Common myeloid progenitor, CD34-positive (primary cell): ENCODE data around the gene CDON.

Experiments used
- CTCF ChIA-PET: fragments of 350-600 bp; sonication (Branson Sonifier 250); formaldehyde crosslinking; loops from one replicate; lab custom pipeline; 2021; ENCODE audit warnings: antibody characterized with exemption; lab: Charles Lee
- POLR2A ChIA-PET: fragments of 350-600 bp; sonication (Branson Sonifier 250); formaldehyde crosslinking; loops from one replicate; lab custom pipeline; 2021; ENCODE audit warnings: antibody characterized with exemption; lab: Charles Lee
- DNase-seq, 3 donors: peaks; one replicate each; pipeline versions ENCODE4 v3.0.0 to v3.0.0-alpha.2; 2013
- H3K27ac ChIP-seq, 2 experiments: 1 replicate in 1 of 2; 2 replicates in 1 of 2; pipeline ENCODE4 v1.7.0; 2013; ENCODE audit warnings: inconsistent platforms in 2 of 2, low read length in 2 of 2, mild to moderate bottlenecking in 2 of 2, low read depth in 1 of 2, moderate library complexity in 1 of 2; ENCODE audit not compliant: severe bottlenecking in 2 of 2, insufficient read depth in 1 of 2, poor library complexity in 1 of 2
- H3K27me3 ChIP-seq, 5 experiments: replicated peaks in 2 of 5; 1 replicate in 3 of 5; 2 replicates in 2 of 5; pipeline versions ENCODE4 v1.6.1 to v1.7.0; 2013; ENCODE audit warnings: low read length in 4 of 5, mild to moderate bottlenecking in 2 of 5, moderate library complexity in 2 of 5, inconsistent platforms in 1 of 5; ENCODE audit not compliant: insufficient read depth in 5 of 5, control insufficient read depth in 4 of 5
- H3K36me3 ChIP-seq, 4 experiments: 1 replicate in 2 of 4; 2 replicates in 2 of 4; pipeline versions ENCODE4 v1.6.1 to v1.7.0; 2013; ENCODE audit warnings: low read length in 3 of 4, control low read depth in 1 of 4, mild to moderate bottlenecking in 1 of 4; ENCODE audit not compliant: control insufficient read depth in 4 of 4, insufficient read depth in 4 of 4
- H3K4me1 ChIP-seq, 4 experiments: 1 replicate in 3 of 4; 2 replicates in 1 of 4; pipeline versions ENCODE4 v1.6.1 to v1.7.1; 2013; ENCODE audit warnings: low read length in 3 of 4, mild to moderate bottlenecking in 3 of 4, control low read depth in 1 of 4, inconsistent platforms in 1 of 4, moderate library complexity in 1 of 4; ENCODE audit not compliant: control insufficient read depth in 4 of 4, insufficient read depth in 4 of 4; ENCODE audit errors: control extremely low read depth in 1 of 4
- H3K4me3 ChIP-seq, 7 experiments: 1 replicate in 4 of 7; 2 replicates in 3 of 7; pipeline versions ENCODE4 v1.5.1 to v1.7.0; 2013; ENCODE audit warnings: mild to moderate bottlenecking in 7 of 7, low read length in 6 of 7, moderate library complexity in 6 of 7, inconsistent platforms in 2 of 7, low read depth in 2 of 7, control low read depth in 1 of 7; ENCODE audit not compliant: insufficient read depth in 4 of 7, control insufficient read depth in 1 of 7; ENCODE audit errors: extremely low read depth in 1 of 7
- H3K9me3 ChIP-seq, 5 experiments: 1 replicate in 4 of 5; 2 replicates in 1 of 5; pipeline versions ENCODE4 v1.6.1 to v1.7.1; 2013; ENCODE audit warnings: low read length in 4 of 5, mild to moderate bottlenecking in 2 of 5, inconsistent platforms in 1 of 5, low read depth in 1 of 5, moderate library complexity in 1 of 5; ENCODE audit not compliant: control insufficient read depth in 4 of 5, insufficient read depth in 2 of 5; ENCODE audit errors: control extremely low read depth in 1 of 5
- WGBS: methylation state at CpG from one replicate; pipeline ENCODE4 v1.1.5; 2013; ENCODE audit not compliant: insufficient coverage; 5-methylcytosine and 5-hydroxymethylcytosine counted together

CDON gene

GRCh38 chr11:125959511-125959910 lies 103.2 kb downstream of the CDON start:
- Histone ChIP-seq H3K27me3 (peaks cover 0 to 17% (median 5%) of the 10 kb centered on the region in 5 experiments), H3K9me3 (peaks cover 0 to 21% (median 2%) of the 10 kb centered on the region in 5 experiments), H3K36me3 (no peaks in the 10 kb centered on the region), H3K27ac (no peak overlapping the region), H3K4me1 (no peaks in the 10 kb centered on the region), H3K4me3 (no peak overlapping the region)
- ChIA-PET CTCF (interaction anchor here (1.2 kb wide), 1 partner anchor 10 kb away, joined by 4 read pairs; no protein-coding TSS in a partner anchor), POLR2A (no interaction called here)
- DNase-seq: no peak
- 93% methylated on average over 5 of the region's 6 CpGs for WGBS

GRCh38 chr11:125958872-125959400 lies 103.7 kb downstream of the CDON start:
- CTCF ChIA-PET: interaction anchor here (1.2 kb wide), 1 partner anchor 10 kb away, joined by 4 read pairs; no protein-coding TSS in a partner anchor
- no peak for DNase-seq
- WGBS: 100% methylated on average over 2 of the region's 4 CpGs
- no peaks in the 10 kb centered on the region for H3K4me1 ChIP-seq
- H3K27ac ChIP-seq: no peak overlapping the region
- POLR2A ChIA-PET: no interaction called here
- H3K36me3 ChIP-seq: no peaks in the 10 kb centered on the region
- peaks cover 0 to 17% (median 3%) of the 10 kb centered on the region in 5 experiments for H3K27me3 ChIP-seq
- no peak overlapping the region for H3K4me3 ChIP-seq
- H3K9me3 ChIP-seq: peaks cover 0 to 21% (median 2%) of the 10 kb centered on the region in 5 experiments

DNA sequence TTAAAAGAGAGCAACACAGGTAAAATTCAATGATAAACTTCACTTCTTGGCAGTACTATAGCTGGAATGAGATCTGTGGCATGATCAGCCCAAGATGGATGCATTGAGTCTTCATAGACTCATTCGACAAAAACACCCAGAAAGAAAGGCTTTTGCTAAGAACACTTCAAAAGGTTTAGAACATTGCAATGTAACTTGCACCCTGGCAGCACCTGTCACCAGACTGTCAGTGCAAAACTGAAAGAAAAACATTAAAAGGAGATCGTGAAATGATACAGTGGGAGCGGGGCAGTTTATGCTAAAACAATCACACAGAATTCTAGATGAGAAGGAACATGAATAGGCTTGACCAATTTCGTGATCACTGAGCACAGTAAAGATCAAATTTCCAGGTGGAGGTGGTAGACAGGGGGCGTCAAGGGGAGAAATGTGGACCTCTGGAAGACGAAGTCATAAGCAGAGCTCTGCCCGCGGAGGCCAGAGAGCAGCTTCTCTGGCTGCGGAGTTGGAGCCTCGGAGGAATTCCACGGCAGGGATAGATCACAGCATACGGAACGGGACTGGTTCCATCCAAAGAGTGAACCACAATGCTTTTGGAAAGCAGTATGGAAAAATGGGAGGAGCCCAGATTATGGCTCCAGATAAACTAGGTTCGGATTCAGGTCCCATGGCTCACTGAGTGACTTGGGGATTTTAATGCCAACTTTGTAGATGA lies 104.9 kb downstream of the CDON start:
- no peaks in the 10 kb centered on the region for H3K36me3 ChIP-seq
- no peak for DNase-seq
- POLR2A ChIA-PET: no interaction called here
- H3K4me3 ChIP-seq: no peak overlapping the region
- 90% methylated on average over 14 of the region's 14 CpGs for WGBS
- CTCF ChIA-PET: interaction anchor here (1.8 kb wide), 1 partner anchor 17 kb away, joined by 4 read pairs; no protein-coding TSS in a partner anchor
- peaks cover 0 to 25% (median 3%) of the 10 kb centered on the region in 5 experiments for H3K27me3 ChIP-seq
- no peaks in the 10 kb centered on the region for H3K4me1 ChIP-seq
- H3K9me3 ChIP-seq: peaks cover 0 to 14% (median 0%) of the 10 kb centered on the region in 5 experiments
- H3K27ac ChIP-seq: no peak overlapping the region

- Histone ChIP-seq H3K9me3 (peaks cover 0 to 2% (median 0%) of the 10 kb centered on the region in 5 experiments), H3K4me1 (no peaks in the 10 kb centered on the region), H3K27me3 (peaks cover 0 to 22% (median 8%) of the 10 kb centered on the region in 5 experiments), H3K36me3 (no peaks in the 10 kb centered on the region), H3K4me3 (no peak overlapping the region), H3K27ac (no peak overlapping the region)
- ChIA-PET POLR2A (interaction anchor here (0.6 kb wide), 1 partner anchor 30 kb away, joined by 5 read pairs; no protein-coding TSS in a partner anchor), CTCF (interaction anchor here (1.8 kb wide), 1 partner anchor 16 kb away, joined by 4 read pairs; no protein-coding TSS in a partner anchor)
- no peak for DNase-seq
- WGBS: 93% methylated on average over 20 of the region's 22 CpGs
Measured at GRCh38 chr11:125956391-125957134, 106.1 kb downstream of the CDON start.

DNA sequence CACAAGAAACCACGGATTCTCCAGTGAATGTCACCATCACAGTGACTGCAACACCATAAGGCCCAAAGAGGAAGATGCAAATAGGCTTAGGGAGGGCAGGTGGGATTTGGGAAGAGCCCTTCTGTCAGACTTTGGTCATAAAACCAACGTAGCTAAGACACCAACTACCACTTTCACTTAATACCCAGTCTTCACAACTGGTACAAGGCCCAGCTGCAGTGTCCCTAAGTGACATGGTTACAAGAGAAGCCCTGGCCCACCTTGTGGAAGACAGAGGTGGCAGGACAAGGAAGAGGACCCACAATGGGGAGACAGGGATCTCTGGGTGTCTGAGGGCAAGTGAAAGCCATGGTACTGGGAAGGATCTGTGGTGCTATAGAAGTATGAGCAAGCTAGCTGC lies 106.8 kb downstream of the CDON start:
- POLR2A ChIA-PET: no interaction called here

GRCh38 chr11:125954945-125955640 lies 107.6 kb downstream of the CDON start:
- 92% methylated on average over 11 of the region's 15 CpGs for WGBS
- peaks cover 0 to 24% (median 8%) of the 10 kb centered on the region in 5 experiments for H3K27me3 ChIP-seq
- H3K36me3 ChIP-seq: no peaks in the 10 kb centered on the region

More for the DNA sequence above, 106.8 kb downstream of the CDON start:
- no peak for DNase-seq
- Histone ChIP-seq H3K9me3 (no peaks in the 10 kb centered on the region), H3K27me3 (peaks cover 0 to 23% (median 8%) of the 10 kb centered on the region in 5 experiments), H3K27ac (no peak overlapping the region), H3K36me3 (no peaks in the 10 kb centered on the region), H3K4me1 (no peaks in the 10 kb centered on the region), H3K4me3 (no peak overlapping the region)
- WGBS: 88% methylated on average over 1 of the region's 2 CpGs
- CTCF ChIA-PET: no interaction called here

More at GRCh38 chr11:125954945-125955640, 107.6 kb downstream of the CDON start:
- POLR2A ChIA-PET: no interaction called here
- no peaks in the 10 kb centered on the region for H3K4me1 ChIP-seq
- CTCF ChIA-PET: no interaction called here
- H3K4me3 ChIP-seq: no peak overlapping the region
- DNase-seq: no peak
- H3K27ac ChIP-seq: no peak overlapping the region
- H3K9me3 ChIP-seq: no peaks in the 10 kb centered on the region
